ENCODE measurements around the gene WDR76. TPM values are rescaled to one million over a fixed set of nuclear protein-coding genes. Genes with fewer than 3 reads are reported as not detected.
"Not testable (repeated sequence)": the region's sequence is repeated elsewhere in the genome, so short reads cannot be mapped to it uniquely, and the experiment has no call there.

Gene WDR76
- polyA plus RNA-seq, 2 of the 4 experiments (the other 2 are of a cell fraction): 12.1 to 17.5 TPM

- no peak for TF ChIP-seq RCOR1 (IDR thresholded peaks at IDR 0.05; ENCODE audit: low read depth, low read length)
- no peak for TF ChIP-seq PHF8 (IDR thresholded peaks at IDR 0.05; ENCODE audit: borderline replicate concordance, low read depth)
- TF ChIP-seq ELK1 (IDR thresholded peaks at IDR 0.05; ENCODE audit: low read depth, low read length): no peak
- TF ChIP-seq CTCF (IDR thresholded peaks at IDR 0.05): no peak
- no peak for TF ChIP-seq EHF (CRISPR knock-in tag; IDR thresholded peaks at IDR 0.05)
- no peak for TF ChIP-seq PBX3 (IDR thresholded peaks at IDR 0.05)
- no peak for TF ChIP-seq SMC3 (IDR thresholded peaks at IDR 0.05)
- TF ChIP-seq EP300 (IDR thresholded peaks at IDR 0.05): no peak
- no peak for TF ChIP-seq NPAS2 (CRISPR knock-in tag; IDR thresholded peaks at IDR 0.05; ENCODE audit: borderline replicate concordance)
- TF ChIP-seq HOXA7 (CRISPR knock-in tag; IDR thresholded peaks at IDR 0.05): no peak
- no peak for TF ChIP-seq EHMT2 (IDR thresholded peaks at IDR 0.05; ENCODE audit: low read depth)
- TF ChIP-seq JUN (IDR thresholded peaks at IDR 0.05): no peak
- TF ChIP-seq E2F6 (IDR thresholded peaks at IDR 0.05; ENCODE audit: borderline replicate concordance, low read depth): no peak
- no peak for TF ChIP-seq TFCP2L1 (CRISPR knock-in tag; IDR thresholded peaks at IDR 0.05)
- TF ChIP-seq FOSB (CRISPR knock-in tag; IDR thresholded peaks at IDR 0.05): no peak
- no peak for TF ChIP-seq POLR2A (IDR thresholded peaks at IDR 0.05; ENCODE audit: low read length)
- ATAC-seq: no peak
- no peak overlapping the region for H3K4me2 ChIP-seq
- ChIA-PET CTCF (interaction anchor here (1.0 kb wide), 1 partner anchor 17 kb away, joined by 3 read pairs; no protein-coding TSS in a partner anchor), POLR2A (no interaction called here)
- no peak for DNase-seq (ENCODE audit: low read depth in 1 of 2, low spot score in 1 of 2)
- 96% methylated on average over 6 of the region's 6 CpGs for WGBS (ENCODE audit: missing lambda C conversion rate)
- H3K27ac ChIP-seq: no peak overlapping the region
- H3K4me3 ChIP-seq: no peak overlapping the region
- FAIRE-seq: no peak
- H3K9me3 ChIP-seq: no peaks in the 10 kb centered on the region
- no peaks in the 10 kb centered on the region for H3K4me1 ChIP-seq
These were observed 28.0 kb downstream of the WDR76 start for GRCh38 chr15:43854801-43855200.

- H3K27ac ChIP-seq: no peak overlapping the region
- DNase-seq (ENCODE audit: low read depth in 1 of 2, low spot score in 1 of 2) (no peak), ATAC-seq (no peak), FAIRE-seq (no peak)
- H3K4me2 ChIP-seq: no peak overlapping the region
- CTCF ChIA-PET: interaction anchor here (0.5 kb wide), 1 partner anchor 565 kb away, joined by 3 read pairs; no protein-coding TSS in a partner anchor
- 74% methylated on average over 4 of the region's 4 CpGs for WGBS (ENCODE audit: missing lambda C conversion rate)
- no peaks in the 10 kb centered on the region for H3K4me1 ChIP-seq
- TF ChIP-seq KDM1A (IDR thresholded peaks at IDR 0.05; ENCODE audit: low read depth): no peak
- no peak for TF ChIP-seq BCL3 (IDR thresholded peaks at IDR 0.05)
- TF ChIP-seq GATA3 (IDR thresholded peaks at IDR 0.05; ENCODE audit: borderline replicate concordance): no peak
- POLR2A ChIA-PET: no interaction called here
- H3K9me3 ChIP-seq: no peaks in the 10 kb centered on the region
- H3K4me3 ChIP-seq: no peak overlapping the region
These were observed 32.7 kb downstream of the WDR76 start for GRCh38 chr15:43859546-43859945.

GRCh38 chr15:43866636-43867035 lies 39.8 kb downstream of the WDR76 start:
- POLR2A ChIA-PET: not testable (repeated sequence)

More at GRCh38 chr15:43866636-43867035, 39.8 kb downstream of the WDR76 start:
- not testable (repeated sequence) for ATAC-seq; DNase-seq (ENCODE audit: low read depth in 1 of 2, low spot score in 1 of 2); H3K4me2 ChIP-seq; H3K4me1 ChIP-seq; H3K27ac ChIP-seq; H3K4me3 ChIP-seq; FAIRE-seq; H3K9me3 ChIP-seq
- CTCF ChIA-PET: interaction anchor here (1.9 kb wide), 1 partner anchor 15 kb away, joined by 5 read pairs; no protein-coding TSS in a partner anchor
- 94% methylated on average over 10 of the region's 10 CpGs for WGBS (ENCODE audit: missing lambda C conversion rate)

All from A549 (cell line).